H1 (cell line): ENCODE results near the gene TBCA. TPM values are rescaled to one million over a fixed set of nuclear protein-coding genes. Genes with fewer than 3 reads are reported as not detected.

Experiments
- ATF3 ChIP-seq: IDR thresholded peaks from 2 replicates; pipeline ENCODE4 v1.6.1; 2011; ENCODE audit warnings: low read depth, mild to moderate bottlenecking, low read length; ENCODE audit not compliant: insufficient read depth
- MAFK ChIP-seq: IDR thresholded peaks from 2 replicates; pipeline ENCODE4 v1.6.1; 2012; ENCODE audit warnings: low read depth, mild to moderate bottlenecking, improper control_type of control experiment, low read length
- polyA plus RNA-seq, 7 experiments: library from polyadenylated mRNA; depleted of rRNA in 3 of 7; stranded (reverse) in 5 of 7; unstranded in 2 of 7; fragments of >200 nt in 5 of 7; fragments of 200-250 nt in 2 of 7; gene quantifications; 1 replicate in 5 of 7; 2 replicates in 1 of 7; 4 replicates in 1 of 7; pipeline versions ENCODE4 v1.2.1 to v1.2.3, GENCODE V29; 2011 to 2013; ENCODE audit warnings: missing spikeins in 2 of 7, mixed read lengths in 2 of 7
- total RNA-seq: library from RNA; stranded (reverse); fragmentation: NEBNext Ultra II Directional; extraction: Animal tissue kit (Norgen Biotek cat#: 25700); gene quantifications from 2 replicates; pipeline ENCODE4 v1.2.1, GENCODE V29; 2021

Gene TBCA
- total and polyA plus RNA-seq, 2 of the 8 experiments (the other 6 are each of a cell fraction or from before 2014, with no cell fraction given) = 55.7 to 320 TPM

GRCh38 chr5:77777911-77778310 is 1.8 kb upstream of the TBCA start (continued):
- TF ChIP-seq ATF3 (no peak), MAFK (no peak)
